NCI-H524 (cell line): ENCODE measurements around the gene CYTL1.
A peak's percentile ranks its signal among the peaks of the same experiment; 100 is the strongest.
"Not testable (repeated sequence)": the region's sequence is repeated elsewhere in the genome, so short reads cannot be mapped to it uniquely, and the experiment has no call there.

Experiments
- DNase-seq, 2 experiments: peaks; one replicate each; lab custom pipeline; 2025; lab: John Stamatoyannopoulos, UW

The CYTL1 gene

GRCh38 chr4:5033281-5033841 lies 14.1 kb upstream of the CYTL1 start:
- no peak for DNase-seq

DNA sequence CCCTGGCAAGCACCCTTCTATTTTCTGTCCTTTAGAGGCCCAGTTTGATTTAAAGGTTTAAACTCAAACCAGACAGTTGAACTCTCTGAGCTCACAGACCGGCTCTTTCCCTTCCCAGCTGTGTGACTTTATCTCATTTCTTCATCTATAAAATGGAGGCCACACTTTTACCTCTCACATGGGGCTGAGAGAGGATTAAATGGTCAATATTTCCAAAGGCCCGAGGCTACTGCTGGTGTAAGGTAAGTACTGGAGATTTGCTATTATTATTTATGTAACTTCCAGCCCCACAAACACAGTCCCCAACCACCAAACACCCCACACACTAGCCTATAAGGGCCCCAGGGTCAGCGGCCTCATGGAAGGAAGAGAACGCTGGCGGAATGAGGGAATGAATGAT lies 13.6 kb upstream of the CYTL1 start:
- DNase-seq = no peak

- no peak for DNase-seq
Observed at GRCh38 chr4:5030927-5031326, 11.7 kb upstream of the CYTL1 start.

DNA sequence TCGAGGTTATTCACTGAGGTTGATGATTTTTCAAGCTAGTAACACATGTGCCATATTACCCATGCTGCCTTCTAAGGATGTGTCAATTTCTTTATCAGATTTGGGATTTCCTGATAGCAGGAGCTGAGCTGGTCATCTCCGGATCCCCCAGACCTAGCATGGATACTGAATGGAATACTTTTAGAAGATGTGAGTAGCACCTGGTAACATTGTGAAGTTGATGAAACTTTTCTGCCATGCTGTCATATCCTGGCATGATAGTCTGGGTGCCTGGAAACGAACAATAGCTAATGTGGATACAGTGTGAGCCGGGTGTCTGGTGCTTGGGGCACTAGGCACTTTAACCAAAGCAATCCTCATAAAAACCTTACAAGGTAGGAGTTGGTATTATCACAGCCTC lies 11.0 kb upstream of the CYTL1 start:
- no peak for DNase-seq

- DNase-seq = no peak
Observed at GRCh38 chr4:5029447-5029846, 10.2 kb upstream of the CYTL1 start.

DNA sequence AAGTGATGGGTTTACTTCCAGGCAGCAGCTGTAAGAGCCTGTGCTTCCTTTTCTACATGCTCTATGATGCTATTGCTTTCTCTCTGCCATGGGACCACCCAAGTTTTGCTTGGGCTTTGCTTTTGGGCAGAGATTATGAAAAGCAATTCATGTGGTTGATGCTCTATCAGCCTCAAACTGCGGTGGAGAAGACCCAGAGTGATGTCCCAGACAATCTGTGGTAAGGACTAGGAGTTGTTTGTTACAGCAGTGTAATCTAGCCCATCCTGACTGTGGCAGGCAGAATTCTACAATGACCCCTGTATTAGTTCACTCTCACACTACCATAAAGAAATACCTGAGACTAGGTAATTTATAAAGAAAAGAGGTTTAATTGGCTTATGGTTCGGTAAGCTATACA lies 9.2 kb upstream of the CYTL1 start:
- no peak for DNase-seq

GRCh38 chr4:5027346-5027745 lies 8.1 kb upstream of the CYTL1 start:
- DNase-seq = no peak

DNA sequence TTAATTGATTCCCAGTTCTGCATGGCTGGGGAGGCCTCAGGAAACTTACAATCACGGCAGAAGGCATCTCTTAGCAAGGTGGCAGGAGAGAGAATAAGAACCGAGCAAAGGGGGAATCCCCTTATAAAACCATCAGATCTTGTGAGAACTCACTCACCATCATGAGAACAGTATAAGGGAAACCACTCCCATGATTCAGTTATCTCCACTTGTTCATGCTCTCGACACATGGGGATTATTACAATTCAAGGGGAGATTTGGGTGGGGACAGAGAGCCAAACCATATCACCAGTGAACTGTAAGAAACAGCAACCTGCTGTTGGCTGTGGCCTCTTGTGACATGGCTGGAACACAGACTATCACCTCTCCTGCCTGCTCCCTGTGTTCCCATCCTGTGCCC lies 7.1 kb upstream of the CYTL1 start:
- no peak for DNase-seq

GRCh38 chr4:5024673-5025072 lies 5.4 kb upstream of the CYTL1 start:
- no peak for DNase-seq

DNA sequence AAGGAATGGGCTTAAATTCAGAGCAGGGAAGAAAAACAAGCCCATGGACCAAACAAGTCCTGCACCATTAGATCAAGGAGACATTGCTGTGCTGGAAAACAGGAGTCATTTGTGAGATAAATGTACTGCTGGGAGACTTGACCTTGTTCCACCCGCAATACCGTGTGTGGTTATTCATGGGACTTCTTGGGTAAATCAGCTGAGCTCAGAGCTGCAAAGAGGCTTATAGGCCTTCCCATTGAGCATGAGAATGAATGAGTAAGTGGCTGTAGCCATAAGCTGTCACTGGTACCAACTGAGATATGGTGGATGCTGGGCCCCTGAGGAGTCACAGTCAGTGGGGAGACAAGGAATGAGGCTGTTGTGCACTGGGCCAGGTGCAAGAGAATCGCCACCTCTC lies 2.3 kb upstream of the CYTL1 start:
- no peak for DNase-seq

DNA sequence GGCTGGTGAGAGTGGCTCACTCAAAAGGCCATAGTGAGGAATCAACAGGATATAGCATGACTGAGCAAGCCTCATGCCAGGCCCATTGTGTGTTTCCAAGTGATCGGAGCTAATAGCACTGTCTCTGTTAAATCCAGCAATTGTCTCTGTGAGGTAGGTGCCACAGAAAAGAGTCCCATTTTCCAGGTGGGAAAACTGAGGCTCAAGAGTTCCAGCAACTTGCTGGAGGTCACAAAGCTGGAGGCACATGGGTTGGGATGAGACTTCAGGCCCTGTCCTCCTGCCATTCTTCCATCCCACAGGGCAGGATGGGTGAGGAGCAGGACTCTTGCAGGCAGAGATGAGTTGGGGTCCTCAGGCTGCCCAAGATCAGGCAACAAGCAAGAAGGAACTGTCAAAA lies 1.1 kb upstream of the CYTL1 start:
- DNase-seq = no peak

DNA sequence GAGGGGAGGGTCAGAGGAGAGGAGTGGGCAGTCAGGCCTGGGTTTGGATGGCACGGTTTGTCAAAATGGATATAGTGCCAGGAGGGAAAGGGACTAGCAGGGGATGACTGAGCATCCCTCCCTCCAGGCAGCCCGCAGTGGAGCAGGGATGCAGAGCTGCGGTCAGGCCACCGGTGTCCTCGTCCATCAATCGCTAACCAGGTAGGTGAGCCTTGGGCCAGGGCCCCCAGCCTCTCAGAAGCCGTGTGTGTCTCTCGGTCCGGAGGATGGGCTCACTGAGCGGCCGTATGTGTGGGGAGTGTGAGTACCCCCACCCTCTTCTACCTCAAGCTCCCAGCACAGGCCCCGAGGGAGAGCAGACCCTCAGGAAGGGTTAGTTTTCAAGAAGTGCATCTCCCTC lies 538 bp upstream of the CYTL1 start:
- DNase-seq = no peak

GRCh38 chr4:5018603-5019002 lies 655 bp downstream of the CYTL1 start:
- peak in 1 of 2 experiments; percentile 41 for DNase-seq

- peak in 1 of 2 experiments; percentile 18 for DNase-seq
Observed at GRCh38 chr4:5018096-5018495, 1.2 kb downstream of the CYTL1 start.

DNA sequence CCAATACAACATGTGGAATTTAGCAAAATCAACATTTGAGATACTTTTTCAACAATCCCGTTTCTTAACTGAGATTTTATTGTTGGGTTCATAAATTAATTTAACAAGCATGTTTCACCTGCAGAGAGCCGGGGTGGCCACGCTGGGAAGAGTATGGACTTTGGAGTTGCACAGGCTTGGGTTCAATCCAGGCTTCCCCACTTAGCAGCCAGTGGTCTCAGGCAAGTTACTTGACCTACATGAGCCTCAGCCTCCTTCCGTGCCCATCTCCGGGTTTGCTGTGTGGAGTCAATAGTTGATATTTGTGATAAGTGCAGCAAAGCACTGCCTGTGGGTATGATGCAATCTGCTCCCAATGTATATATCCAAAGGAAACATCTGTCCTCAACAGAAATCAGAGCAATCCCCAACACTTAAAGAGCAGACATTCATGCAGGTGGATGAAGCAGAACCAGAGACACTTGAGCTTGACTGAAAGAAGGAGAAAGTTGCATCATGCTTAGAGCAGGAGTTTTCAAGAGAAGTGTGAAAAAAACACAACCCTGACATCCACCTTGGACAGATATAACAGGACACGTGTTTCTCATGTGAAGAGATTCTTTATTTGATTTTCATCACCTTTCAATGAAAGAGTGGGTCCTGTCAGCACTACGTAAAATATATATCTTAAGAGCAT lies 5.1 kb downstream of the CYTL1 start:
- DNase-seq = peak in 1 of 2 experiments; percentile 55

- DNase-seq = no peak
Observed at GRCh38 chr4:5012958-5013357, 6.3 kb downstream of the CYTL1 start.

GRCh38 chr4:5012244-5012898 lies 6.9 kb downstream of the CYTL1 start:
- DNase-seq = no peak

- no peak for DNase-seq
Observed at GRCh38 chr4:5010984-5011383, 8.3 kb downstream of the CYTL1 start.

DNA sequence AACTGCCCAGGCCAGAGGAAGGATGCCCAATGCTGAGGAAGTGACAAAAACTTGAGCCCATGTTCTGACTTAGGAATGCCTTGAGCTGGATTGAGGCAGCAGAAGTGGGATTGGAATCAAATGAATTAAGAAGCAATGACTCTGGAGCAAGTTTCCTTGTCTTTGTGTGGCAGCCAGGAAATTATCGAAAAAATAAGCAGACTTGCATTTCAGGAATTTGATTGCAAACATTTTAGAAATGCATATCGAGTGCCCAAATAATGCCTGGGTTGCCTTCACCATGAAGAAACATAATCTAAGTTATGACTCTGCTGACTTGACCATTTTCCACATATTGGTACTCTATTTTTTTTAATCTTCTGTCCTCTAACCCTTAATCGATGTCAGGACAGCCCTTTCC lies 9.5 kb downstream of the CYTL1 start:
- DNase-seq = no peak

GRCh38 chr4:5006932-5007331 lies 12.3 kb downstream of the CYTL1 start:
- DNase-seq = not testable (repeated sequence)

GRCh38 chr4:5004496-5004895 lies 14.8 kb downstream of the CYTL1 start:
- no peak for DNase-seq

DNA sequence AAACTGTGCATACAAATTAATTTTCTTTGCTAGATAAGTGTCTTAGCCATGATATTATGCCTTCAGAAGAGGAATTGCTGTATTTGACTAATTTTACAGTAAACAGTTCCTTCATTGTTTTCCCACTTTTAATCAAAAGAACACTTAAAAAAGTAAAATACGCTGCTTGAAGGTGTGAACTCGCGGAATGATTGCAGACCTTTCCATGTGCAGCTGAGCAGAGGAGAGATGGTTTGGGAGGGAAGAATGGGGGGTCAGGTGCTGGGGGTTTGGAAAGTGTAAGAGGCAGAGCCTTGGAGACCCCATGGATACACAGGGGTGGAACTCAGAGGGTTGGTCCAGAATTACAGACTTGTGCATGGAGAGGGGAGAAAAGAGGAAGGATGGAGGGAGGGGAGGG lies 15.3 kb downstream of the CYTL1 start:
- no peak for DNase-seq

GRCh38 chr4:5003372-5003857 lies 15.8 kb downstream of the CYTL1 start:
- no peak for DNase-seq

DNA sequence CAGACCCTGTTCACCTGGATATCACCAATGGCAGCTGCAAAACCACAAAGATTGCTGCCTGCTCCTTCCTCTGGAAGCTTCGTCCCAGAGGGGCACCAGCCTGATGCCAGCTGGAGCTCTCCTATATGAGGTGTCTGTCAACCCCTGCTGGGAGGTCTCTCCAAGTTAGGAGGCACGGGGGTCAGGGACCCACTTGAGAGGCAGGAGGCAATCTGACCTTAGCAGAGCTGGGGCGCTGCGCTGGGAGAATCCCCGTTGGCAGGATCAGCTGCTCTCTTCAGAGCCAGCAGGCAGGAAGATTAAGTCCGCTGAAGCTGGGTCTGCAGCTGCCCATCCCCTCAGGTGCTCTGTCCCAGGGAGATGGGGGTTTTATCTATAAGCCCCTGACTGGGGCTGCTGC lies 17.6 kb downstream of the CYTL1 start:
- DNase-seq = peak; percentile 24 to 65
